ENCODE data around the gene PCBP3. TPM values are rescaled to one million over a fixed set of nuclear protein-coding genes. Genes with fewer than 3 reads are reported as not detected.

The PCBP3 gene
- total RNA-seq, 1 experiment from 2014 or later, result not detected

GRCh38 chr21:45786660-45787059 lies 143.1 kb downstream of the PCBP3 start:
- Histone ChIP-seq H2AFZ (ENCODE audit: low read length) (no peak overlapping the region), H3K4me2 (ENCODE audit: low read depth, low read length, poor library complexity, severe bottlenecking) (no peak overlapping the region), H3K36me3 (ENCODE audit: insufficient read depth, low read length) (no peaks in the 10 kb centered on the region), H3K4me3 (ENCODE audit: low read length) (no peak overlapping the region), H3K27ac (ENCODE audit: low read length) (no peak overlapping the region), H3K27me3 (ENCODE audit: low read length) (no peaks in the 10 kb centered on the region), H3K9me3 (ENCODE audit: low read length) (no peaks in the 10 kb centered on the region), H3K79me2 (ENCODE audit: low read length) (no peaks in the 10 kb centered on the region), H3K9ac (ENCODE audit: low read length) (no peak overlapping the region), H3K9me2 (replicated peaks; ENCODE audit: insufficient read depth, low read length) (no peaks in the 10 kb centered on the region), H3K4me1 (ENCODE audit: low read length) (no peaks in the 10 kb centered on the region), H4K20me1 (ENCODE audit: insufficient read depth, low read depth, low read length) (no peaks in the 10 kb centered on the region)
- no peak for DNase-seq

- Histone ChIP-seq H3K4me1 (ENCODE audit: low read length) (no peaks in the 10 kb centered on the region), H3K27ac (ENCODE audit: low read length) (no peak overlapping the region), H3K79me2 (ENCODE audit: low read length) (no peaks in the 10 kb centered on the region), H3K4me3 (ENCODE audit: low read length) (no peak overlapping the region), H3K9ac (ENCODE audit: low read length) (no peak overlapping the region), H3K4me2 (ENCODE audit: low read depth, low read length, poor library complexity, severe bottlenecking) (no peak overlapping the region), H4K20me1 (ENCODE audit: insufficient read depth, low read depth, low read length) (0 out of 2 replicates have a peak, but pooled peaks cover under 1% of the 10 kb centered on the region), H3K9me2 (replicated peaks; ENCODE audit: insufficient read depth, low read length) (no peaks in the 10 kb centered on the region), H3K27me3 (ENCODE audit: low read length) (no peaks in the 10 kb centered on the region), H3K36me3 (ENCODE audit: insufficient read depth, low read length) (no peaks in the 10 kb centered on the region), H3K9me3 (ENCODE audit: low read length) (no peaks in the 10 kb centered on the region), H2AFZ (ENCODE audit: low read length) (no peak overlapping the region)
- DNase-seq, result no peak
Observed at GRCh38 chr21:45787371-45787770, 143.8 kb downstream of the PCBP3 start.

- Histone ChIP-seq H3K9ac (ENCODE audit: low read length) (no peak overlapping the region), H3K27me3 (ENCODE audit: low read length) (no peaks in the 10 kb centered on the region)
Observed at GRCh38 chr21:45788198-45788597, 144.7 kb downstream of the PCBP3 start.

GRCh38 chr21:45788637-45789506 lies 145.3 kb downstream of the PCBP3 start:
- Histone ChIP-seq H3K4me1 (ENCODE audit: low read length) (no peaks in the 10 kb centered on the region), H3K36me3 (ENCODE audit: insufficient read depth, low read length) (no peaks in the 10 kb centered on the region), H2AFZ (ENCODE audit: low read length) (no peak overlapping the region), H3K4me2 (ENCODE audit: low read depth, low read length, poor library complexity, severe bottlenecking) (no peak overlapping the region), H3K9me3 (ENCODE audit: low read length) (no peaks in the 10 kb centered on the region), H3K27me3 (ENCODE audit: low read length) (no peaks in the 10 kb centered on the region), H3K9me2 (replicated peaks; ENCODE audit: insufficient read depth, low read length) (no peaks in the 10 kb centered on the region), H4K20me1 (ENCODE audit: insufficient read depth, low read depth, low read length) (0 out of 2 replicates have a peak, but pooled peaks cover 2% of the 10 kb centered on the region), H3K27ac (ENCODE audit: low read length) (no peak overlapping the region), H3K4me3 (ENCODE audit: low read length) (no peak overlapping the region), H3K9ac (ENCODE audit: low read length) (no peak overlapping the region), H3K79me2 (ENCODE audit: low read length) (no peaks in the 10 kb centered on the region)
- DNase-seq, result no peak

More at GRCh38 chr21:45788198-45788597, 144.7 kb downstream of the PCBP3 start:
- H3K36me3 ChIP-seq (ENCODE audit: insufficient read depth, low read length), result no peaks in the 10 kb centered on the region
- no peak for DNase-seq
- H3K9me3 ChIP-seq (ENCODE audit: low read length), result no peaks in the 10 kb centered on the region
- H3K27ac ChIP-seq (ENCODE audit: low read length), result no peak overlapping the region
- H3K9me2 ChIP-seq (replicated peaks; ENCODE audit: insufficient read depth, low read length), result no peaks in the 10 kb centered on the region
- no peaks in the 10 kb centered on the region for H3K79me2 ChIP-seq (ENCODE audit: low read length)
- H3K4me2 ChIP-seq (ENCODE audit: low read depth, low read length, poor library complexity, severe bottlenecking), result no peak overlapping the region
- H3K4me3 ChIP-seq (ENCODE audit: low read length), result no peak overlapping the region
- H2AFZ ChIP-seq (ENCODE audit: low read length), result no peak overlapping the region
- H3K4me1 ChIP-seq (ENCODE audit: low read length), result no peaks in the 10 kb centered on the region
- 0 out of 2 replicates have a peak, but pooled peaks cover 2% of the 10 kb centered on the region for H4K20me1 ChIP-seq (ENCODE audit: insufficient read depth, low read depth, low read length)

- Histone ChIP-seq H3K4me1 (ENCODE audit: low read length) (no peaks in the 10 kb centered on the region), H3K9me2 (replicated peaks; ENCODE audit: insufficient read depth, low read length) (no peaks in the 10 kb centered on the region), H3K4me2 (ENCODE audit: low read depth, low read length, poor library complexity, severe bottlenecking) (no peak overlapping the region), H3K9me3 (ENCODE audit: low read length) (no peaks in the 10 kb centered on the region), H3K36me3 (ENCODE audit: insufficient read depth, low read length) (no peaks in the 10 kb centered on the region), H3K4me3 (ENCODE audit: low read length) (no peak overlapping the region), H2AFZ (ENCODE audit: low read length) (no peak overlapping the region), H3K27me3 (ENCODE audit: low read length) (no peaks in the 10 kb centered on the region), H4K20me1 (ENCODE audit: insufficient read depth, low read depth, low read length) (0 out of 2 replicates have a peak, but pooled peaks cover 2% of the 10 kb centered on the region), H3K79me2 (ENCODE audit: low read length) (no peaks in the 10 kb centered on the region), H3K9ac (ENCODE audit: low read length) (no peak overlapping the region), H3K27ac (ENCODE audit: low read length) (no peak overlapping the region)
- DNase-seq, result no peak
Observed at GRCh38 chr21:45790427-45790826, 146.9 kb downstream of the PCBP3 start.

GRCh38 chr21:45791562-45792418 lies 148.3 kb downstream of the PCBP3 start:
- H3K9ac ChIP-seq (ENCODE audit: low read length), result no peak overlapping the region
- H3K4me2 ChIP-seq (ENCODE audit: low read depth, low read length, poor library complexity, severe bottlenecking), result no peak overlapping the region
- no peak overlapping the region for H3K27ac ChIP-seq (ENCODE audit: low read length)
- H3K27me3 ChIP-seq (ENCODE audit: low read length), result no peaks in the 10 kb centered on the region
- no peak overlapping the region for H2AFZ ChIP-seq (ENCODE audit: low read length)
- no peaks in the 10 kb centered on the region for H3K9me2 ChIP-seq (replicated peaks; ENCODE audit: insufficient read depth, low read length)
- no peaks in the 10 kb centered on the region for H3K9me3 ChIP-seq (ENCODE audit: low read length)
- H3K4me3 ChIP-seq (ENCODE audit: low read length), result no peak overlapping the region
- no peaks in the 10 kb centered on the region for H3K4me1 ChIP-seq (ENCODE audit: low read length)
- no peaks in the 10 kb centered on the region for H3K36me3 ChIP-seq (ENCODE audit: insufficient read depth, low read length)
- no peaks in the 10 kb centered on the region for H3K79me2 ChIP-seq (ENCODE audit: low read length)
- DNase-seq, result no peak
- 0 out of 2 replicates have a peak, but pooled peaks cover 2% of the 10 kb centered on the region for H4K20me1 ChIP-seq (ENCODE audit: insufficient read depth, low read depth, low read length)

GRCh38 chr21:45792682-45793383 lies 149.3 kb downstream of the PCBP3 start:
- Histone ChIP-seq H3K9ac (ENCODE audit: low read length) (no peak overlapping the region), H4K20me1 (ENCODE audit: insufficient read depth, low read depth, low read length) (0 out of 2 replicates have a peak, but pooled peaks cover 2% of the 10 kb centered on the region), H3K4me1 (ENCODE audit: low read length) (no peaks in the 10 kb centered on the region), H2AFZ (ENCODE audit: low read length) (no peak overlapping the region), H3K9me3 (ENCODE audit: low read length) (no peaks in the 10 kb centered on the region), H3K27ac (ENCODE audit: low read length) (no peak overlapping the region), H3K4me3 (ENCODE audit: low read length) (no peak overlapping the region), H3K4me2 (ENCODE audit: low read depth, low read length, poor library complexity, severe bottlenecking) (no peak overlapping the region), H3K79me2 (ENCODE audit: low read length) (no peaks in the 10 kb centered on the region), H3K27me3 (ENCODE audit: low read length) (no peaks in the 10 kb centered on the region), H3K36me3 (ENCODE audit: insufficient read depth, low read length) (no peaks in the 10 kb centered on the region), H3K9me2 (replicated peaks; ENCODE audit: insufficient read depth, low read length) (no peaks in the 10 kb centered on the region)
- no peak for DNase-seq
